K562 (cell line): ENCODE data around the gene NXF1. TPM values are rescaled to one million over a fixed set of nuclear protein-coding genes. Genes with fewer than 3 reads are reported as not detected.

ENCODE experiments used
- DPF2 ChIP-seq: fragments of 450-650 bp; IDR thresholded peaks from 2 replicates; pipeline ENCODE4 v1.6.1; 2016
- FOS ChIP-seq: IDR thresholded peaks from 3 replicates; pipeline ENCODE4 v1.6.1; 2011; ENCODE audit not compliant: insufficient read length; ENCODE audit errors: extremely low read depth
- MYNN ChIP-seq, 2 experiments: sonication (generic); formaldehyde crosslinking in 1 of 2; IDR thresholded peaks; 2 replicates each; pipeline versions ENCODE4 v1.5.0 to v1.6.1; 2016 to 2020; ENCODE audit warnings: antibody characterized with exemption in 1 of 2, missing genetic modification reagents in 1 of 2
- NCOA6 ChIP-seq: fragments of 450-650 bp; IDR thresholded peaks from 2 replicates; pipeline ENCODE4 v1.6.1; 2017; ENCODE audit warnings: mild to moderate bottlenecking
- NFRKB ChIP-seq: fragments of 450-650 bp; IDR thresholded peaks from 2 replicates; pipeline ENCODE4 v1.6.1; 2016; ENCODE audit warnings: low read depth
- NR3C1 ChIP-seq: sonication (generic); formaldehyde crosslinking; IDR thresholded peaks from 2 replicates; pipeline ENCODE4 v1.8.1; 2022; ENCODE audit warnings: missing genetic modification reagents
- POLR3G ChIP-seq: IDR thresholded peaks from 2 replicates; pipeline ENCODE4 v1.6.1; 2011; ENCODE audit not compliant: insufficient read length, insufficient replicate concordance; ENCODE audit errors: extremely low read depth
- SAFB2 ChIP-seq: fragments of 200-400 bp; formaldehyde crosslinking; IDR thresholded peaks from 2 replicates; pipeline ENCODE4 v1.6.1; 2018; ENCODE audit warnings: borderline replicate concordance, low read length, low read depth, moderate library complexity; ENCODE audit not compliant: severe bottlenecking
- SMAD4 ChIP-seq: fragments of 250-450 bp; sonication (Bioruptor Pico); conservative IDR thresholded peaks from 2 replicates; pipeline ENCODE4 v1.8.0; 2021; ENCODE audit warnings: inconsistent platforms, mild to moderate bottlenecking, moderate library complexity
- SNIP1 ChIP-seq: fragments of 450-650 bp; IDR thresholded peaks from 2 replicates; pipeline ENCODE4 v1.7.1; 2017; ENCODE audit warnings: low read depth, mild to moderate bottlenecking
- STAT5B ChIP-seq: fragments of 250-450 bp; sonication (Bioruptor Pico); IDR thresholded peaks from 2 replicates; pipeline ENCODE4 v1.8.0; 2021; ENCODE audit warnings: mild to moderate bottlenecking, inconsistent platforms
- ZNF408 ChIP-seq: fragments of 250-450 bp; sonication (Bioruptor Pico); IDR thresholded peaks from 2 replicates; pipeline ENCODE4 v1.4.0; 2020; ENCODE audit warnings: low read depth, mild to moderate bottlenecking, moderate library complexity
- ZNF436 ChIP-seq: fragments of 250-450, 450-650 bp; sonication (Bioruptor Pico); formaldehyde crosslinking; IDR thresholded peaks from 2 replicates; pipeline ENCODE4 v1.7.0; 2020; ENCODE audit warnings: mild to moderate bottlenecking
- ZNF444 ChIP-seq: fragments of 250-450 bp; sonication (Bioruptor Pico); IDR thresholded peaks from 2 replicates; pipeline ENCODE4 v1.4.0; 2020; ENCODE audit warnings: mild to moderate bottlenecking, moderate library complexity
- polyA plus RNA-seq, 8 experiments: library from polyadenylated mRNA; depleted of rRNA in 4 of 8; stranded (reverse) in 5 of 8; unstranded in 3 of 8; fragments of >200 nt; fragmentation: Nextera tagmentation in 2 of 8; fragmentation: Illumina TruSeq in 1 of 8; extraction: Ambion mirVana in 2 of 8; extraction: Trizol in 1 of 8; gene quantifications; 2 replicates each; pipeline versions ENCODE4 v1.2.1 to v1.2.3, GENCODE V29; 2011 to 2014; ENCODE audit warnings: inconsistent platforms in 1 of 8, missing spikeins in 1 of 8
- total RNA-seq, 7 experiments: library from RNA; depleted of rRNA in 6 of 7; stranded (reverse); fragments of >200 nt in 6 of 7; fragmentation: Illumina TruSeq in 2 of 7; extraction: Trizol in 2 of 7; gene quantifications; 2 replicates each; pipeline versions ENCODE4 v1.2.1 to v1.2.3, GENCODE V29; 2011 to 2021; ENCODE audit warnings: low replicate concordance in 1 of 7
- TF ChIP-seq, protein P1 (sequence below): fragments of 450-650 bp; IDR thresholded peaks from 2 replicates; pipeline ENCODE4 v1.6.1; 2018; ENCODE audit warnings: mild to moderate bottlenecking, low read depth; ENCODE audit not compliant: partially characterized antibody
- TF ChIP-seq, protein P2 (sequence below): fragments of 450-650 bp; IDR thresholded peaks from 2 replicates; pipeline ENCODE4 v1.6.1; 2016; ENCODE audit warnings: missing biosample characterization, missing genetic modification characterization
- TF ChIP-seq, protein P3 (sequence below), 2 experiments: IDR thresholded peaks; 2 replicates each; pipeline ENCODE4 v1.6.1; 2012; ENCODE audit warnings: improper control_type of control experiment in 2 of 2, low read depth in 2 of 2, low read length in 2 of 2, borderline replicate concordance in 1 of 2
- TF ChIP-seq, protein P4 (sequence below), 2 experiments: fragments of 450-650 bp; IDR thresholded peaks; 2 replicates each; pipeline ENCODE4 v1.6.1; 2016
- TF ChIP-seq, protein P5 (sequence below): IDR thresholded peaks from 2 replicates; pipeline ENCODE4 v1.6.1; 2012; ENCODE audit warnings: low read depth, low read length, improper control_type of control experiment, borderline replicate concordance

NXF1 gene
- total and polyA plus RNA-seq, 9 of the 15 experiments (the other 6 are each of a cell fraction or from before 2014, with no cell fraction given), result 18.1 to 98.3 (median 35.8) TPM

DNA sequence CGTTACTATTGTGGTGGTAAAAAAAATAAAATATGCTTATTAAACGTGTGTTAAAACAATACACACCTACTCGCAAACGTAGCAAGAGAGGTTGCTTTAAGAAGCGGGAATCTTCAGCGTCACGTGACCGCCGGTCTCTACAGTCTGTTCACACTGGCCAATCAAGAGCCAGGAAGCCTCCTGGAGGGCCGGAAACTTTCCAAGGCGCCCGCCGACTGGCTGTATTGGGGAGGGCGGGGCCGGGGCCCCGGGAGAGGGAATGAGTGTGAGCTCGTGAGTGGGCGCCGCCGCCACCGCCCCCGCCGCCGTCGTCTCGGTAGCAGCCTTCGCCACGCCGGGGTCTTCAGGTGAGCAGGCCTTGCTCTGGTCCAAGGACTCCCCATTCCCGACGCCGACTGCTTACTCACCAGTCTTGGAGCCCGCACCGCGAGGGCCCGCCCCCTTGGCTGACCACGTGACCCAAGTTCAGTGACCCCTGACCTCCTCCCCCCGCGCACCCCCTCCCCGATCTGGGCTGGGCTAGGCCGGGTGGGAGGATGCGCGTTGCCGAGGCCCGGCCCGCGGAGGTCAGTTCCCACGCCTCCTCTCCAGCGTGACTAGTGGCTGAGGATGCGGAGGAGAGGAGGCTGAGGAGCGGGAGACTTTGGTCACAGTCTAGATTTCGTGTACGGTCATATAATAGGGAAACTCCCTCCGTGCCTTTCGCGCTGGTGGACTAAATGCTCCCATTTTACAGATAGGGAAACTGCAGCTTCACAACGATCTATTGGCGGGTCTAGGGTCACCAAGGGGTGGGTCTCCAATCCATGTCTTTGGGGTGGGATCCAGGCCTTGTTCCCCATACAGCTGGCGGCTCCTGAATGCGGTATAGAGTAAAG lies 33.9 kb downstream of the NXF1 start, which contains the start of gene TAF6L (continued):
- TF ChIP-seq DPF2 (peak; percentile 35; the same call in 1 of the 2 replicates), NR3C1 (no peak), ZNF408 (CRISPR knock-in tag) (no peak), NFRKB (no peak), ZNF444 (CRISPR knock-in tag) (no peak), SNIP1 (no peak), MYNN (IDR thresholded peaks at IDR 0.05) (no peak), MYNN (CRISPR knock-in tag; IDR thresholded peaks at IDR 0.05) (no peak), NCOA6 (no peak), FOS (peak; percentile 76), ZNF436 (CRISPR knock-in tag) (no peak), POLR3G (no peak), STAT5B (no peak), SAFB2 (no peak), SMAD4 (0 out of 2 replicates have a peak, but pooled peaks have one; percentile 20)
- TF ChIP-seq, protein P1, sequence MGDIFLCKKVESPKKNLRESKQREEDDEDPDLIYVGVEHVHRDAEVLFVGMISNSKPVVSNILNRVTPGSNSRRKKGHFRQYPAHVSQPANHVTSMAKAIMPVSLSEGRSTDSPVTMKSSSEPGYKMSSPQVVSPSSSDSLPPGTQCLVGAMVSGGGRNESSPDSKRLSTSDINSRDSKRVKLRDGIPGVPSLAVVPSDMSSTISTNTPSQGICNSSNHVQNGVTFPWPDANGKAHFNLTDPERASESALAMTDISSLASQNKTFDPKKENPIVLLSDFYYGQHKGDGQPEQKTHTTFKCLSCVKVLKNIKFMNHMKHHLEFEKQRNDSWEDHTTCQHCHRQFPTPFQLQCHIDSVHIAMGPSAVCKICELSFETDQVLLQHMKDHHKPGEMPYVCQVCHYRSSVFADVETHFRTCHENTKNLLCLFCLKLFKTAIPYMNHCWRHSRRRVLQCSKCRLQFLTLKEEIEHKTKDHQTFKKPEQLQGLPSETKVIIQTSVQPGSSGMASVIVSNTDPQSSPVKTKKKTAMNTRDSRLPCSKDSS, result no peak
- TF ChIP-seq, protein P2, sequence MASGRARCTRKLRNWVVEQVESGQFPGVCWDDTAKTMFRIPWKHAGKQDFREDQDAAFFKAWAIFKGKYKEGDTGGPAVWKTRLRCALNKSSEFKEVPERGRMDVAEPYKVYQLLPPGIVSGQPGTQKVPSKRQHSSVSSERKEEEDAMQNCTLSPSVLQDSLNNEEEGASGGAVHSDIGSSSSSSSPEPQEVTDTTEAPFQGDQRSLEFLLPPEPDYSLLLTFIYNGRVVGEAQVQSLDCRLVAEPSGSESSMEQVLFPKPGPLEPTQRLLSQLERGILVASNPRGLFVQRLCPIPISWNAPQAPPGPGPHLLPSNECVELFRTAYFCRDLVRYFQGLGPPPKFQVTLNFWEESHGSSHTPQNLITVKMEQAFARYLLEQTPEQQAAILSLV (tag), result no peak
- TF ChIP-seq, protein P3, sequence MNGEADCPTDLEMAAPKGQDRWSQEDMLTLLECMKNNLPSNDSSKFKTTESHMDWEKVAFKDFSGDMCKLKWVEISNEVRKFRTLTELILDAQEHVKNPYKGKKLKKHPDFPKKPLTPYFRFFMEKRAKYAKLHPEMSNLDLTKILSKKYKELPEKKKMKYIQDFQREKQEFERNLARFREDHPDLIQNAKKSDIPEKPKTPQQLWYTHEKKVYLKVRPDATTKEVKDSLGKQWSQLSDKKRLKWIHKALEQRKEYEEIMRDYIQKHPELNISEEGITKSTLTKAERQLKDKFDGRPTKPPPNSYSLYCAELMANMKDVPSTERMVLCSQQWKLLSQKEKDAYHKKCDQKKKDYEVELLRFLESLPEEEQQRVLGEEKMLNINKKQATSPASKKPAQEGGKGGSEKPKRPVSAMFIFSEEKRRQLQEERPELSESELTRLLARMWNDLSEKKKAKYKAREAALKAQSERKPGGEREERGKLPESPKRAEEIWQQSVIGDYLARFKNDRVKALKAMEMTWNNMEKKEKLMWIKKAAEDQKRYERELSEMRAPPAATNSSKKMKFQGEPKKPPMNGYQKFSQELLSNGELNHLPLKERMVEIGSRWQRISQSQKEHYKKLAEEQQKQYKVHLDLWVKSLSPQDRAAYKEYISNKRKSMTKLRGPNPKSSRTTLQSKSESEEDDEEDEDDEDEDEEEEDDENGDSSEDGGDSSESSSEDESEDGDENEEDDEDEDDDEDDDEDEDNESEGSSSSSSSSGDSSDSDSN (IDR thresholded peaks at IDR 0.05; ENCODE audit: borderline replicate concordance in 1 of 2, low read depth in 2 of 2, low read length in 2 of 2), result no peak
- TF ChIP-seq, protein P4, sequence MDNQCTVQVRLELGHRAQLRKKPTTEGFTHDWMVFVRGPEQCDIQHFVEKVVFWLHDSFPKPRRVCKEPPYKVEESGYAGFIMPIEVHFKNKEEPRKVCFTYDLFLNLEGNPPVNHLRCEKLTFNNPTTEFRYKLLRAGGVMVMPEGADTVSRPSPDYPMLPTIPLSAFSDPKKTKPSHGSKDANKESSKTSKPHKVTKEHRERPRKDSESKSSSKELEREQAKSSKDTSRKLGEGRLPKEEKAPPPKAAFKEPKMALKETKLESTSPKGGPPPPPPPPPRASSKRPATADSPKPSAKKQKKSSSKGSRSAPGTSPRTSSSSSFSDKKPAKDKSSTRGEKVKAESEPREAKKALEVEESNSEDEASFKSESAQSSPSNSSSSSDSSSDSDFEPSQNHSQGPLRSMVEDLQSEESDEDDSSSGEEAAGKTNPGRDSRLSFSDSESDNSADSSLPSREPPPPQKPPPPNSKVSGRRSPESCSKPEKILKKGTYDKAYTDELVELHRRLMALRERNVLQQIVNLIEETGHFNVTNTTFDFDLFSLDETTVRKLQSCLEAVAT (IDR thresholded peaks at IDR 0.05), result no peak
- TF ChIP-seq, protein P5, sequence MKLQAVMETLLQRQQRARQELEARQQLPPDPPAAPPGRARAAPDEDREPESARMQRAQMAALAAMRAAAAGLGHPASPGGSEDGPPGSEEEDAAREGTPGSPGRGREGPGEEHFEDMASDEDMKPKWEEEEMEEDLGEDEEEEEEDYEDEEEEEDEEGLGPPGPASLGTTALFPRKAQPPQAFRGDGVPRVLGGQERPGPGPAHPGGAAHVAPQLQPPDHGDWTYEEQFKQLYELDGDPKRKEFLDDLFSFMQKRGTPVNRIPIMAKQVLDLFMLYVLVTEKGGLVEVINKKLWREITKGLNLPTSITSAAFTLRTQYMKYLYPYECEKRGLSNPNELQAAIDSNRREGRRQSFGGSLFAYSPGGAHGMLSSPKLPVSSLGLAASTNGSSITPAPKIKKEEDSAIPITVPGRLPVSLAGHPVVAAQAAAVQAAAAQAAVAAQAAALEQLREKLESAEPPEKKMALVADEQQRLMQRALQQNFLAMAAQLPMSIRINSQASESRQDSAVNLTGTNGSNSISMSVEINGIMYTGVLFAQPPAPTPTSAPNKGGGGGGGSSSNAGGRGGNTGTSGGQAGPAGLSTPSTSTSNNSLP, result no peak
